PC-3 (cell line): ENCODE measurements around the gene KIF3A. TPM values are rescaled to one million over a fixed set of nuclear protein-coding genes. Genes with fewer than 3 reads are reported as not detected.
A peak's percentile ranks its signal among the peaks of the same experiment; 100 is the strongest.

ENCODE experiments used
- ATAC-seq: fragments of 200-7000 bp; cut with Tn5 transposase; 2 replicates; pipeline ENCODE4 v1.9.1; 2020; ENCODE audit warnings: mild to moderate bottlenecking, moderate library complexity
- BruUV-seq: library from RNA; stranded (reverse); fragments of 400-500 nt; replicated peaks from 2 replicates; lab custom pipeline; 2021; lab: Mats Ljungman, UMichigan
- CTCF ChIA-PET: fragments of 300-600 bp; sonication (Branson Sonifier 250); formaldehyde crosslinking; loops from one replicate; lab custom pipeline; 2022; ENCODE audit warnings: antibody characterized with exemption; lab: Charles Lee
- POLR2A ChIA-PET: fragments of 300-600 bp; sonication (Branson Sonifier 250); formaldehyde crosslinking; loops from one replicate; lab custom pipeline; 2022; ENCODE audit warnings: antibody characterized with exemption; ENCODE audit not compliant: unreplicated experiment; lab: Charles Lee
- DNase-seq: peaks from one replicate; pipeline ENCODE4 v3.0.0-alpha.2; 2015
- H2AFZ ChIP-seq: fragments of 300-600 bp; sonication (generic); 2 replicates; pipeline ENCODE4 v1.6.0; 2016; ENCODE audit warnings: antibody characterized with exemption, low read length
- H3F3A ChIP-seq: fragments of 300-600 bp; sonication (generic); one replicate; pipeline ENCODE4 v1.6.0; 2017; ENCODE audit warnings: antibody characterized with exemption, low read length, control low read depth, mild to moderate bottlenecking; ENCODE audit not compliant: unreplicated experiment
- H3K27ac ChIP-seq: fragments of 300-600 bp; sonication (generic); 2 replicates; pipeline ENCODE4 v1.5.1; 2016; ENCODE audit warnings: mild to moderate bottlenecking, low read length
- H3K27me3 ChIP-seq: fragments of 300-600 bp; sonication (generic); 2 replicates; pipeline ENCODE4 v1.6.1; 2016; ENCODE audit warnings: low read length, mixed read lengths
- H3K36me3 ChIP-seq: fragments of 300-600 bp; sonication (generic); 2 replicates; pipeline ENCODE4 v1.6.1; 2016; ENCODE audit warnings: low read depth, mixed run types, low read length, mixed read lengths
- H3K4me1 ChIP-seq: fragments of 300-600 bp; sonication (generic); 2 replicates; pipeline ENCODE4 v1.5.1; 2016; ENCODE audit warnings: low read length; ENCODE audit not compliant: insufficient read depth
- H3K4me2 ChIP-seq: fragments of 300-600 bp; sonication (generic); 2 replicates; pipeline ENCODE4 v1.6.0; 2016; ENCODE audit warnings: low read length
- H3K4me3 ChIP-seq: fragments of 300-600 bp; sonication (generic); 2 replicates; pipeline ENCODE4 v1.5.1; 2016; ENCODE audit warnings: mild to moderate bottlenecking, low read length, mixed read lengths
- H3K79me2 ChIP-seq: fragments of 300-600 bp; sonication (generic); 2 replicates; pipeline ENCODE4 v1.6.1; 2017; ENCODE audit warnings: low read length, mixed read lengths
- H3K9ac ChIP-seq: fragments of 300-600 bp; sonication (generic); 2 replicates; pipeline ENCODE4 v1.6.0; 2016; ENCODE audit warnings: mild to moderate bottlenecking, low read length
- H3K9me2 ChIP-seq: fragments of 300-600 bp; sonication (generic); replicated peaks from 2 replicates; pipeline ENCODE4 v1.6.1; 2016; ENCODE audit warnings: mixed run types, low read length, mixed read lengths
- H3K9me3 ChIP-seq: fragments of 300-600 bp; sonication (generic); 2 replicates; pipeline ENCODE4 v1.6.1; 2016; ENCODE audit warnings: low read length, mixed read lengths
- H4K20me1 ChIP-seq: fragments of 300-600 bp; sonication (generic); 2 replicates; pipeline ENCODE4 v1.6.1; 2016; ENCODE audit warnings: low read length, mixed read lengths
- EZH2 ChIP-seq: fragments of 300-600 bp; sonication (generic); IDR thresholded peaks from one replicate; pipeline ENCODE4 v1.6.1; 2017; ENCODE audit warnings: antibody characterized with exemption, mild to moderate bottlenecking, low read length; ENCODE audit not compliant: unreplicated experiment
- EZH2phosphoT487 ChIP-seq: fragments of 300-600 bp; sonication (generic); IDR thresholded peaks from 2 replicates; pipeline ENCODE4 v1.6.1; 2018; ENCODE audit warnings: mild to moderate bottlenecking, antibody characterized with exemption, low read length, borderline replicate concordance
- intact Hi-C: fragments of 100-400 bp; cut with micrococcal nuclease; formaldehyde crosslinking; loops from 2 replicates; pipeline ENCODE4 v1.9.0; 2023
- total RNA-seq: library from RNA; depleted of rRNA; stranded (reverse); fragments of >200 nt; gene quantifications from 2 replicates; pipeline ENCODE4 v1.2.3, GENCODE V29; 2014
- TF ChIP-seq, protein P1 (sequence below): fragments of 300-600 bp; sonication (generic); conservative IDR thresholded peaks from 2 replicates; pipeline ENCODE4 v1.5.1; 2017; ENCODE audit warnings: antibody characterized with exemption, low read depth, mild to moderate bottlenecking, low read length

Gene KIF3A
- total RNA-seq, 1 experiment from 2014 or later: 5.7 TPM

DNA sequence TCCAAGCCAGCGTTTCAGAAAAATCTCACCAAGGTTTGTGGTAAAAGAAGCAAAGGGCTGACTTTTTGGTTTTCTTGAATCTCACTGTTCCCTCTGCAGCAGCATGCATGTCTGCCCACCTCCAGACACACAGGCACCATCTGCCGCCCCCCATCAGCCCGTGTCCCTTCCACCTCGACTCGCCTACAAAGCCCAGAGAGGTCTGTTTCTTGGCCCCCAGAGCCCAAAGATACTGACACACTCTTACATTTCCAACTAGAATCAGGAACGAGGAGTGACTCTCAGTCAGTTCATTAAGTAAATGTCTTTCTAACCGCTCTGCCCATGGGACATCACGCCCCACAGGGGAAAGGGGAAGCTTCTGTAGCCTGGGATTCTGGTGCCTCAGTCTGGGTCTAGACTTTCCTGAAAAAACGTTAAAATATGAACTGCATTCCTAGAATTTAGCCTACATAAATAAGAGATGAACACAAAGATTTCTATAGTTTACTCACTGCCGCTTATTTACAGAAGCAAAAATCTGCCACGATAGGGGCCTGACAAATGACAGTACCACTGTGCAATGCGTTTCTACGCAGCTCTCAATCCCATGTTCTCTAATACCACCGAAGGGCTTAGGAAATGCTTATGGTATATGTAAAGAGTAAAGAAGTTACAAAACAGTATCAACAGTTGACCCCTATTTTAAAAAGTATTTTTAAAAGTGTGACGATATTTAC is 59.5 kb downstream of the KIF3A start:
- Histone ChIP-seq H3K4me1 (peaks cover 42% of the 10 kb centered on the region), H2AFZ (no peak overlapping the region), H3K27me3 (no peaks in the 10 kb centered on the region), H3F3A (no peaks in the 10 kb centered on the region), H3K79me2 (no peaks in the 10 kb centered on the region), H3K4me3 (no peak overlapping the region), H3K36me3 (no peaks in the 10 kb centered on the region), H4K20me1 (no peaks in the 10 kb centered on the region), H3K4me2 (peak overlapping the region; percentile 15; the same call in 1 of the 2 replicates), H3K9me3 (no peaks in the 10 kb centered on the region), H3K27ac (no peak overlapping the region), H3K9me2 (no peaks in the 10 kb centered on the region), H3K9ac (no peak overlapping the region)
- CTCF ChIA-PET: interaction anchor here (0.6 to 1.0 kb wide), 2 partner anchors 86 to 121 kb away, joined by 3 read pairs; partner anchors contain the start of gene RAD50
- intact Hi-C loops: loop anchor here (1.0 kb wide), 1 partner anchor 86 kb away; no protein-coding TSS in a partner anchor
- ATAC-seq (no peak), DNase-seq (no peak)
- no peak for TF ChIP-seq EZH2phosphoT487
- TF ChIP-seq, protein P1, sequence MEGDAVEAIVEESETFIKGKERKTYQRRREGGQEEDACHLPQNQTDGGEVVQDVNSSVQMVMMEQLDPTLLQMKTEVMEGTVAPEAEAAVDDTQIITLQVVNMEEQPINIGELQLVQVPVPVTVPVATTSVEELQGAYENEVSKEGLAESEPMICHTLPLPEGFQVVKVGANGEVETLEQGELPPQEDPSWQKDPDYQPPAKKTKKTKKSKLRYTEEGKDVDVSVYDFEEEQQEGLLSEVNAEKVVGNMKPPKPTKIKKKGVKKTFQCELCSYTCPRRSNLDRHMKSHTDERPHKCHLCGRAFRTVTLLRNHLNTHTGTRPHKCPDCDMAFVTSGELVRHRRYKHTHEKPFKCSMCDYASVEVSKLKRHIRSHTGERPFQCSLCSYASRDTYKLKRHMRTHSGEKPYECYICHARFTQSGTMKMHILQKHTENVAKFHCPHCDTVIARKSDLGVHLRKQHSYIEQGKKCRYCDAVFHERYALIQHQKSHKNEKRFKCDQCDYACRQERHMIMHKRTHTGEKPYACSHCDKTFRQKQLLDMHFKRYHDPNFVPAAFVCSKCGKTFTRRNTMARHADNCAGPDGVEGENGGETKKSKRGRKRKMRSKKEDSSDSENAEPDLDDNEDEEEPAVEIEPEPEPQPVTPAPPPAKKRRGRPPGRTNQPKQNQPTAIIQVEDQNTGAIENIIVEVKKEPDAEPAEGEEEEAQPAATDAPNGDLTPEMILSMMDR: no peak
- TF ChIP-seq EZH2: no peak
- POLR2A ChIA-PET: no interaction called here
- no TSS peak for BruUV-seq

DNA sequence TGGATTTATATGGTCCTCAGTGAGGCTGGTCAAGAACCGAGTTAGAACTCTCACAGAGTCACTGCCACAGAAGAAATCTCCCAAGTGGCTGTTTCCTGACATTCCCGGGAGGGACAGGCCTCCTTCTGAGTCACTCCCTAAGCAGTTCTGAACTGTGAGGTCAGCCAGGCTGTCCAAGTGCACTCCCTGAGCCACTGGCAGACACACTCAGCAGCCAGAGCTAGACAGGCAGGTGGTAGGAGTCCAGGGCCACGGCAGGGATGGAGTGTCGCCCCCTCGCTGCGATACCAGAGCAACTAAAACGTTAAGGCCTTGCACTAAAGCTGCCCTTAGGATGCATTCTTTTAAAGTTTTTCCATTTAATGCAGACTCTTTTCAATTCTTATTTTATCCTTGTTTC is 60.2 kb downstream of the KIF3A start:
- Histone ChIP-seq H3K36me3 (no peaks in the 10 kb centered on the region), H3K4me1 (peaks cover 42% of the 10 kb centered on the region), H3K9me3 (no peaks in the 10 kb centered on the region), H3K79me2 (no peaks in the 10 kb centered on the region), H3K9me2 (no peaks in the 10 kb centered on the region), H4K20me1 (no peaks in the 10 kb centered on the region), H3F3A (no peaks in the 10 kb centered on the region), H3K9ac (no peak overlapping the region), H3K27me3 (no peaks in the 10 kb centered on the region), H3K4me3 (no peak overlapping the region), H3K27ac (0 out of 2 replicates have a peak overlapping the region, but pooled peaks have one; percentile 8), H2AFZ (no peak overlapping the region), H3K4me2 (peak overlapping the region; percentile 33; the same call in 1 of the 2 replicates)
- POLR2A ChIA-PET: interaction anchor here (0.7 kb wide), 1 partner anchor 312 kb away, joined by 3 read pairs; no protein-coding TSS in a partner anchor
- intact Hi-C loops: loop anchor here (1.0 kb wide), 1 partner anchor 85 kb away; no protein-coding TSS in a partner anchor
- ATAC-seq (peak; percentile 98), DNase-seq (peak; percentile 88)
- TF ChIP-seq EZH2phosphoT487 (no peak), EZH2 (no peak)
- TF ChIP-seq, protein P1: peak; percentile 74
- CTCF ChIA-PET: interaction anchor here (0.6 to 1.0 kb wide), 2 partner anchors 85 to 120 kb away, joined by 3 read pairs; partner anchors contain the start of gene RAD50
- no TSS peak for BruUV-seq
